Midbrain (tissue), 1 donor: ENCODE data around the gene SLC25A39.

Experiments
- DNase-seq: peaks from one replicate; lab custom pipeline; 2025; lab: John Stamatoyannopoulos, UW

Gene SLC25A39

GRCh38 chr17:44312396-44313104 lies 12.1 kb downstream of the SLC25A39 start:
- no peak for DNase-seq

GRCh38 chr17:44311562-44312181 lies 13.0 kb downstream of the SLC25A39 start:
- no peak for DNase-seq

GRCh38 chr17:44310609-44311376 lies 13.8 kb downstream of the SLC25A39 start:
- DNase-seq, result no peak

GRCh38 chr17:44310188-44310587 lies 14.4 kb downstream of the SLC25A39 start:
- DNase-seq, result no peak

GRCh38 chr17:44309472-44309871 lies 15.2 kb downstream of the SLC25A39 start:
- DNase-seq, result no peak

- DNase-seq, result peak; percentile 28
Observed at GRCh38 chr17:44308865-44309264, 15.8 kb downstream of the SLC25A39 start.

- DNase-seq, result peak; percentile 96
Observed at GRCh38 chr17:44308320-44308818, 16.3 kb downstream of the SLC25A39 start, which contains the start of gene RUNDC3A. RUNDC3A (plus strand) TSS chr17:44308601; CDS start chr17:44308833, 232 bp downstream.

- DNase-seq, result peak; percentile 79
Observed at GRCh38 chr17:44307387-44308186, 17.0 kb downstream of the SLC25A39 start.

GRCh38 chr17:44304651-44305050 lies 20.0 kb downstream of the SLC25A39 start:
- DNase-seq, result no peak

- DNase-seq, result no peak
Observed at GRCh38 chr17:44297975-44298374, 26.6 kb downstream of the SLC25A39 start.

GRCh38 chr17:44293509-44294226 lies 31.0 kb downstream of the SLC25A39 start:
- DNase-seq, result no peak

- no peak for DNase-seq
Observed at GRCh38 chr17:44287651-44288050, 37.0 kb downstream of the SLC25A39 start.

GRCh38 chr17:44284024-44284400 lies 40.6 kb downstream of the SLC25A39 start:
- no peak for DNase-seq

- DNase-seq, result no peak
Observed at GRCh38 chr17:44283344-44284023, 41.1 kb downstream of the SLC25A39 start.

GRCh38 chr17:44282264-44282663 lies 42.4 kb downstream of the SLC25A39 start:
- DNase-seq, result no peak

- no peak for DNase-seq
Observed at GRCh38 chr17:44281570-44281969, 43.1 kb downstream of the SLC25A39 start.

GRCh38 chr17:44280392-44280937 lies 44.2 kb downstream of the SLC25A39 start:
- no peak for DNase-seq

GRCh38 chr17:44279666-44280391 lies 44.8 kb downstream of the SLC25A39 start:
- peak; percentile 42 for DNase-seq

GRCh38 chr17:44279346-44279665 lies 45.3 kb downstream of the SLC25A39 start:
- no peak for DNase-seq

GRCh38 chr17:44277976-44278375 lies 46.6 kb downstream of the SLC25A39 start:
- DNase-seq, result no peak
